Measurements from ENCODE around the gene USH2A.

DNA sequence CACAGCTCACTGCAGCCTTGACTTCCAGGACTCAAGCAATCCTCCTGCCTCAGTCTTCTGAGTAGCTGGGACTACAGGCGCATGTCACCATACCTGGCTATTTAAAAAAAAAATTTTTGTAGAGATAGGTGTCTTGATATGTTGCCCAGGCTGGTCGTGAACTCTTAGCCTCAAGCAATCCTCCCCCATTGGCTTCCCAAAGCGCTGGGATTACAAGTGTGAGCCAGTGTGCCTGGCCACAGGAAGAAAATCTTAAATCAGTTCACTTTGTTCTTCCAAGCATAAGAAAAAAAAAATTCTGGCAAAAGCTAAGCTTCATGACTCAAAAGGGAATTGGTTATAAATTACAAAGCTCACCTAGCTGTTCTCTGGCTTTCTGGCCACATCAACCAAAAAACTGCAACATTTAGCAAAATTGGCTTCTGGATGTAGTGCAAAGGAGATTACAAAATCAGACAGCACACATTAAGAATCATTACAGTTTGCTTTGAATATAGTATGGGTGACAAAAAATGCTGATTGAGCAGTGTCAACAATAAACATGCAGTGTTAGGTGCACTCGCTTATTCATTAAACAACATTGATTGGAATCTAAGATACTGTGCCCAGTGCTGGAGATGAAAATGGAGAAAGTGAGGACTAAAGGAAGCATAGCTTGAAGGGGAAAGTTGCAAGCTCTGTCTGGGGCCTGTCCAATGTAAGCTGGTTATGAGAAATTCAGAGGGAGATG lies 779.5 kb downstream of the USH2A start:
- TF ChIP-seq EP300 (IDR thresholded peaks at IDR 0.05) (no peak), CTCF (IDR thresholded peaks at IDR 0.05) (no peak)
